HG02759 (cell line): ENCODE data around the gene KIF2A.
A peak's percentile ranks its signal among the peaks of the same experiment; 100 is the strongest.

Source experiments
- ATAC-seq: cut with Tn5 transposase; IDR thresholded peaks from one replicate; pipeline ENCODE4 v1.9.1; 2021; ENCODE audit warnings: mild to moderate bottlenecking, moderate library complexity; ENCODE audit not compliant: unreplicated experiment

KIF2A gene

DNA sequence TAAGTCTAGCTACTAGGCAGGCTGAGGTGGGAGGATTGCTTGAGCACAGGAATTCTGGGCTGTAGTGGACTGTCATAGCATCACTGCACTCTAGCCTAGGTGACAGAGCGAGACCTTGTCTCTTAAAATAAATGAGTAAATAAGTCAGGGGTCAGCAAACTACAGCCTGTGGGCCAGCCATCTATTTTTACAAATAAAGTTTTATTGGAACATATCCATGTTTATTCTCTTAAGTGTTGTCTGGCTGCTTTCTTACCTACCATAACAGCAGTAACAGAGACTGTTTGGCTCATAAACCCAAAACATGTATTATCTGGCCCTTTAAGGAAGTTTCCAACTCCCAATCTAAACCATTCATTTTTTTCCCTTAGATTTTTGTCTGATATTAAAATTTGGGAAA, 68.1 kb downstream of the KIF2A start:
- no peak for ATAC-seq

DNA sequence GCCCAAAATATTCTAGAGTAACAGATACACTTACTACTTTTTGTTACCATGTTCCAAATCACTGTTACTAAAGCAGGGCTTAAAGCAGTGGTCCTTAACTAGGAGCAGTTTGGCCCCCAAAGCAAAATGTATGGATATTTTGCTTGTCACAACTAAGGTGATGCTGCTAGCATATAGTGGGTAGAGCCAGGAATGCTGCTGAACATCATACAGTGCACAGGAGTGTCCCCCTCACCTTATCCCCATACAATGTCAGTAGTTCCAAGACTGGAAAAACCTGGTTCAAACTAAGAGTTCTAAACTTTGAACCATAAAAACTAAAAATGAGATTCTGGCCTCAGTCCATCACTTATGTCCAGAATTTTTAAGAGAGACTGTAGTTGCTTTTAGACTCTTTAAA, 69.6 kb downstream of the KIF2A start:
- no peak for ATAC-seq

DNA sequence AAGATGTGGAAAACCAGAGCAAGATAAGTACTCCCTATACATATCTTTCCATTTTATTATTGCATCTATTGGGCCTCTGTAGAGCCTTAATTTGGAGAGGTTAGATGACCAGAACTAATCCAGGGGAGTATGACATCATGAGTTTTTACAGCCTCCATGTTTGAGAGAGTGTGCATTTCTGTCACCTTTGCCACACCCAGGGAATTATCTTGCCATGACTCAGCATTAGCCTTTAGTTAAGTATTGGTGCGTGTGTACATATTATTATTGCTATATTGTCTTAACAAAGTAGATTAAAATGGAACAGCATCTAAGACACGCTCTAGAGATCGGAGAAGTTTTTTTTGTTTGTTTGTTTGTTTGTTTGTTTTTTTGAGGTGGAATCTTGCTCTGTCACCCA, 70.1 kb downstream of the KIF2A start:
- ATAC-seq: no peak

DNA sequence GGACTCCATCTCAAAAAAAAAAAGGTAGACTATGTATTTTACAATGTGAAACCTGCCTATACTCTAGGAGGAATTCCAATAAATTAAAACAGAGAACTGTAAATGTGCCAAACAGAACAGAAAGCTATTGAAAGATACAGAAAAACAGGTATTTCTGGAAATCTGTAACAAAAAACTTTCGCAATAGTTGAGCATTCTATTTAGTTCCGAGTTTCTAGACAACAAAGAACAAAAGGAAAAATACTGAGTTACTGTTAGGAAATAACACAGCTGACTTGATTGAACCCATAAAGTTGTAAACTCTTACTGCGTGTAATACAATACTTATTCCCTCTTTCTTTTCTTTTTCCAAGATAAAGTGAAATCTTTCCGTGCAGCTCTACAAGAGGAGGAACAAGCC, 79.1 kb downstream of the KIF2A start:
- ATAC-seq: no peak

DNA sequence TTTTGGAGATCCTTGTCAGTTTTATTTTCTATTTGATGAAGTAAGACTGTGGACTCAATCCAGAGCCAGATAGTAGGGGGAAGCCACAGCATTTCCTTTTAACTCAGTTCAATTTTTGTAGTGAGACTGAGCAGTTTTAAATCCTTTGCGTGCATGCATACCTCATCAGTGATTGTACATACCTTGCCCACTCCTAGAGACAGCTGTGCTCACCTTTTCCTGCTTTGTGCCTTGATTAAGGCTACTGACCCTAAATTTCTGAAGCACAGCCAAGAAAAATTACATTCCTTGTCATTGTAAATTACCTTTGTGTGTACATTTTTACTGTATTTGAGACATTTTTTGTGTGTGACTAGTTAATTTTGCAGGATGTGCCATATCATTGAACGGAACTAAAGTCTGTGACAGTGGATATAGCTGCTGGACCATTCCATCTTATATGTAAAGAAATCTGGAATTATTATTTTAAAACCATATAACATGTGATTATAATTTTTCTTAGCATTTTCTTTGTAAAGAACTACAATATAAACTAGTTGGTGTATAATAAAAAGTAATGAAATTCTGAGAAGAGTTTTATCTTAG, 79.9 kb downstream of the KIF2A start:
- no peak for ATAC-seq

DNA sequence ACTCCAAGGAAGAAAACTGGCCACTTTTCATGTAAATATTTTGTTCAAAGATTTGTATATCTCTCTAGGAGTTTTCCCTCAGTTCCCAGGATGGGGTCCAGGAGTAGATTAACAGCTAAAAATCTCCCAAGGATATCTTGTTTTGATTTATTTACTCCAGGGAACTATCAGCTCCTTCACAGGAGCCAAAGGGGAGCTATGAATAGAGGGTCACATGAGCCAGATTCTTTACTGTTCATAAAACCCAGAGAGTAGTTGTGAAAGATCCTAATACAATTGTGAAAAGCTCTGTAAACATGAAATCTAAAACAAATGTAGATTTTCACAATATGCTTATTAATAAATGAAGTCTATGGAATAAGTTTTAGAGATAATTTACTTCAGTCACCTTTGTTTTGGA, 80.8 kb downstream of the KIF2A start:
- no peak for ATAC-seq

DNA sequence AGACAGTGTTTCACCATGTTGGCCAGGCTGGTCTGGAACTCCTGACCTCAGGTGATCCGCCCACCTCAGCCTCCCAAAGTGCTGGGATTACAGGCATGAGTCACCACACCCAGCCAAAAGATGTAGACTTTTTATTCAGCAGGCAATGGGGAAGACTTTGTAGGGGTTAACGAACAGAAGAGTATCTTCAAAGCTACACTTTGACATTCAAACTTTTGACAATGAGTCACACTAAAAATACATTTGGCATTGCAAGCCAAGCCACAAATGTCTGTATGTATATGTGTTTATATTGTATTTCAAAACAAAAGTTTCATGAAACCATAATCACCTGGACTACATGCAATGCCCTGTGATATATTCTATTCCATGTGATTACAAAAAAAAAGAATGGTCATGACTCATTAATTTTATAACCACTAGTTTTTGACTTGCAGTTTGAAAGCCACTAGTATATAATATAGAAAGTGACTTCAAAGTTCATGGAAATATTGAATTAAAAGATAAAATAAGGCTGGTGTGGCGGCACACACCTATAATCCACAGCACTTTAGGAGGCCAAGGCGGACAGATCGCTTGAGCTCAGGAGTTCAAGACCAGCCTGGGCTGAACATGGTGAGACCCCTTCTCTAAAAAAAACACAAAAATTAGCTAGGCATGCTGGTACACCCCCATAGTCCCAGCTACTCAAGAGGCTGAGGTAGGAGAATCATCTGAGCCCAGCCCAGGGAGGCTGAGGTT, 89.4 kb downstream of the KIF2A start:
- no peak for ATAC-seq

DNA sequence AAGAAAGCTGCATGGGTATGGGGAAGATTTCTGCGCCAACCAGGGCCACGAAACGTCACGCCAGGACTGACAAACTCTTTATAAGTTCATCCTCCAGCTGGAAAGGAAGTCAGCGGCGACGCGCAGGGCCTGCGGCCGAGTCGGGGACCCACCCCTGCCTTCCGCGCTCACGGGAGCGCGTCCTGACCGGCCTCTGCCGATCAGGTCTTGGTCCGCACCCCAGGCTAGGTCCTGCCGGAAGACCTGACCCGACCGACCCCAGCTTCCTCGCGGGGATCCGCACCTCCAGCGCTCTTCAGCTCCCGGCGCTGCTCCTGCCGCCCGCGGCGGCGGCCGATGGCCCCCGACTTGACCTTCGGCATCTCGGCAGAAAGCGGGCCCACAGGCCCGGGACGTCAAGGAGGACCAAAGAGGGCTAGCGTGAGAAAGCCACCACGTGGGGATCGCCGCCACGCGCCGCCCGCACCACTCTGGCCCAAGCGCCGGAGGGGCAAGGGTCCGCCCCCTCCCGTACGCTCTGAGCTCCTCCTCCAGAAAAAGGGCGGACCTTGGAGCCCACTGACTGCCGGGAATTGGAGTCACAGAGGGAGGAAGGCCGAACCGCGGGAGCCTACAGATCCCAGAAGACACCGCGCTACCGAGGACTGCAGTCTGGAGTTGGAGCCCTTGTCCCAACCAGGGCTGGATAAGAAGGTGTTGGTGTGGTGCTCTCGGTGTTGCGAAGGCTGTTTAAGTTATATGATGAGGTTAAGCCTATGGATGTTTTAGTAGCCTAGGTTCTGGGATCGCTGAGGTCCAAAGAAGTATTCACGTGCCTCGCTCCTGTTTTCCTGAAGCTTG, 97.6 kb downstream of the KIF2A start, which contains the start of gene DIMT1:
TSS of gene DIMT1 (minus strand) at position 495 of the 840 bp plus-strand sequence. CDS start at position 362, 133 bp downstream.
- ATAC-seq: peak; percentile 96

DNA sequence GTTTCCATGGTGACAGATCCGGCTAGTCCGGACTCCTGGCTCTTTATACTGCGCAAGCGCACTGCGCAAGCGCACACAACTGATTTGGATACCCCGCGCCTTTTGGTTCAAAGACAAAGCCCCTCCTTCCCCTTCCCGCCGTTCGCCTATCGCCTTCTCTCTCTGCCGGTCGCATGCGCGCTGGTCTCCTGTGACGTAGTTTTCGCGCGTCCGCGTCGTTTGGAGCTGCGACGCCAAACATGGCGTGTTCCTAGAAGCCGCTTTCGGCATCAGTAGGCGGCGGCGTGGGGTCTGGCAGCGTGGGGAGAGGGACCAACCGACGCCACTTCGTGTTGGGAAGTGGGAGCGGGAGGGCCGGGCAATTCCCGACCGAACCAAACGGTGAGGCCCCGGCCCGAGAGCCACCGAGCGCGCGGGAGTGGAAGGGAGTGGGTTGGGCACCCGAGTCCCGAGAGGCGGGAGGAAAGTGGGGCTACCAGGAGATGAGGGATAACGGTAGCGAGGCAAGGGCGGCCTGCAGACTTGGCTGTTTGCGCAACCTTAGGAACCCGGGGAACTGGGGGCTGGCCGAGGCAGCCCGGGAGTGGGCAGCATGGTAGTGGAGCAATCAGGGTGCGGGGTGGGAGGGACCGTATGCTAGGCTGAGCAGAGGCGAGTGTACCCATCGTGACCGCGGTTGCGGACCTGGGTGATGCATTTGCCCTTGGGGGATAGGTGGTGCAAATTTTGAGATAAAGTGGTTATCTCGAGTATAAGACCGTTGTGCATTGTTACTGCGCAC, 106.7 kb downstream of the KIF2A start, which contains the start of gene IPO11:
TSS of gene IPO11 (plus strand) at position 215 of the 781 bp plus-strand sequence. CDS start 24,517 bp downstream, outside the sequence.
- peak; percentile 96 for ATAC-seq

DNA sequence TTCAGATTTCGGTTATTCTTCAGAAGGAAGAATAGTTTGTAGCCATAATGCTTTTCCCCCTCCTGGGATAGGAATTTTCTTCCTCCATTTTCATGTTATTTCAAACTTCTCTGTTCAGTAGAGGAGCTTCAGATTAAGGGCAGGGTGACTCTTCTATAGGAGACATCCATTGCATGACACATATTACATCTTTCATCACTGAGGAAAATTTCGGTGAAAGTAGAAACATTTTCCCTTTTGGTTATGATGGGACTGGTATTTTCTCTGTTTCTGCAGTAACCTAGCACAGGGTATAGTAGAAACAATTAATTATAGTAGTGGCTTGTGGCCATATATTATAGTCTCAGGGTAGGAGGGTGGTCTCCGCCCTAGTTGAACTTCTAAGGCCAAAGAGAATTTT, 107.7 kb downstream of the KIF2A start:
- no peak for ATAC-seq

DNA sequence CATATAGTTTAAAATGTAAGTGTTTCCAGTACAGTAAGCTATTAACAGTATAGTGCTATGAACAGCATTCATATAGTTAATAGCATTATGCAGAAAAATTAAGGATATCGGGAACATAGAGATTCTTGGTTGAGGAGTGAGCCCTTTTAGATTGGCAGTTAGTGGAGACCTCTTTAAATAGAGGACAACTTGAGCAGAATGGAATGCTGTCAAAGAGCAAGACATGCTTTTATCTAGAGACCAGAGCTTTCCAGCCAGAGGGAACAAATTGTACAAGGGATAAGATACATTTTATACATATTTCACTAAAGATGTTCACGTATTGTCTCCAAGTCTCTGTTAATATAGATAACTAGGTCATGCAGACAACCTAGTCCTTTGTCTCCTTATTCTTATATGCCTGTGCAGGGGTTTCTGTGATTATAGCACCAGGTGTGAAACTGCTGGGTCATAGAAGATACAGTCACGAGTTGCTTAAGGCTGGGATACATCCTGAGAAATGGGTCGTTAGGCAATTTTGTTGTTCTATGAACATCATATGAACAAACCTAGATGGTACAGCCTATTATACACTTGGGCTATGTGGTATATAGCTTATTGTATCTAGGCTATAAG, 112.6 kb downstream of the KIF2A start:
- ATAC-seq: no peak

DNA sequence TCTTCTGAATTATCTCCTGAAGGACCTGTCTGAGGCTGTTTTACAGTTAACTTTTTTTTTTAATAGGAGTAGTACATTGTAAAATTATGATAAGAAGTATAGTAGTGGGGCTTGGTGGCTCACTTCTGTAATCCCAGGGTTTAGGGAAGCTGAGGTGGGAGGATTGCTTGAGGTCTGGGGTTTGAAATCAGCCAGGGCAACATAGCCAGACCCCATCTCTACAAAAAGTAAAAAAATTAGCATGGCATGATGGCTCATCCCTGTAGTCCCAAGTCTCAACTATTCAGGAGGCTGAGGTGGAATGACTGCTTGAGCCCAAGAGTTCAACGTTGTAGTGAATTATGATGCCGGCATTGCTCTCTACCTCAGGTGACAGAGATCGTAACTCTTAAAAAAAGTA, 113.6 kb downstream of the KIF2A start:
- ATAC-seq: no peak

DNA sequence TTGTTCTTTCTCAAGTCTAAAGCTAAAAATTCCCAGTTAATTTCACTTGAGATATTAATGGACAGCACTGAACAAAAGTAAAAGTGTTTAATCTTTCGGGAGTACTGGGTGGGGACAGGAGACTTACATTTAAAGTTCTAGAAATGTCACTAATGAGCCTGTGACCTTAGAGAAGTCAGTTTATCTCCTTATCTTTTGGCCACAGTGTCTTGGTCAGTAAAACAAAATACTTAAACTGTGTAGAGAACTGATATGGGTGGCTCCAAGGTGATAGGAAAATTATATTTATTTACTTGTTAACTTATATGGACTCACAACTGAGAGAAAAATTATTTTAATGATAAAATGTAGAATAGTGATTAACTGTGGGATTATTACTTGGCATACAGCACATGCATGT, 115.4 kb downstream of the KIF2A start:
- ATAC-seq: no peak

DNA sequence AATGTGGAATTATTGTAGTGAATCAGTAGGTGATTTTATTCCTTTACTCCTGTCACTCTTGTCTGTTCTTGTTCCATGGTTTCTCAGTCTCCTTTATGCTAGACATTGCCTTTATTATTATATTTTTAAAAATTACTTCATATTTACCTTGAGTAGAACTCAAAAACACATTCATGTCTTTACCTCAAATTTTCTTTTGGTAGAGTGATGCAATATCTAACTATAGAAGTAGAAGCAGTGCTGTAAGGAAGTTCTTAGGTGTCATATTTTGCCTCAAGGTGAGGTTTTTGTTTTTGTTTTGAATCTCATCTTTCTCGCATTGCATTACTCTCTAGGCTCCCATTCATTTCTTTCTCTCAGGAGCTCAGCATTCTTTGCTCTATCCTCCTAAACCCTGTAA, 118.8 kb downstream of the KIF2A start:
- ATAC-seq: no peak

DNA sequence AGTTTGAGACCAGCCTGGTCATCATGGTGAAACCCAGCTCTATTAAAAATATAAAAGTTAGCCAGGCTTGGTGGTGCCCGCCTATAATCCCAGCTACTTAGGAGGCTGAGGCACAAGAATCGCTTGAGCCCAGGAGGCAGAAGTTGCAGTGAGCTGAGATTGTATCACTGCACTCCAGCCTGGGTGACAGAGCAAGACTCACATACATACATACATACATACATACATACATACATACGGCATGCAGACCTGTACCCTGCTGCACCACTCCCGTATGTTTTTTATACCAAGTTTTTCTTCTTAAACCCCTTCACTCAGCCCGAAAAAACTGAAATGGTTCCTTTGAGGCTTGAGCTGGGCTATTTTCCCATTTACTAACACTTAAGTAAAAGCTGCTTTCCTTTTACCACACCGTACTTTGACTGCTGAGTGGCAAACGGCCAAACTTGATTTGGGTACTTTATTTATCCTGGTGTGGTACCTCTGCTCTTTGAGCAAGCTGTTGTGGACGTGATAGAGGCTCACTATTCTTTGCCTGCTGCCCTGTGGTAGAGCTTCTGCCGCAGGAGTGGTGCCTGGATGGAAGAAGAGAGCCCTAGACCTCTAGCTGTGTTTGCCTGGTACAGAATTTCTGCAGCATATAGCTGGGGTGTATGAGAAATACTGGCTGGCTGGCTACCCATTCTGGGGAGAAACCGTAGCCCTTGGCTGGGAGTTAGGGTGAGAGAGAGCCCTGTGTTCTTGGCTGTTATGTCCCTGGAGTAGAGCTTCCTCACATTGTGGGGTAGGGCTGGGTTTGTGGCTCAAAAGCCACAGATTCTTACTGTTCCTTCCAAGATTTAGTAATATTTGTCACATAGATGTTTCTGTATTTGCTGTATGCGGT, 126.0 kb downstream of the KIF2A start:
- no peak for ATAC-seq

DNA sequence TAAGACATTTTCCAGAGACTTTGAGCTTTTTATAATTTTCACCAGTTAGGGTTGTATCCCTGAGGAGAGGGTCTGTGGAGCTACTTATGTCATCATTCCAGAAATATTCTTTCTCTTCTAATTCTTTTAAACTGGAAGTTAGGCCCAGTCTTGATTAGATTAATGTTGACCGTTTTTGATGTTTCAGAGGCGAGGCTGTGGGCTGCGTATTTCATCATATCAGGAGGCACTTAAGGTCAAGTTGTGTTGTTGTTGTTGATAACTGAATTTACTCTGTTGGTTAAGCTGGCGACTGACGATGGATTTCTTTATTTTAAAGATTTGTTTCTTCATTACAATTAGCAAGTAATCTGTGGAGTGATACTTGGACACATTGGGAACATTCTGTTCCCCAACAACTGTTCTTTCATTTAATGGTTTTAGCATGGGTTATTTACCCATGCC, 126.6 kb downstream of the KIF2A start:
- no peak for ATAC-seq
